NCI-H524 (cell line): Measurements from ENCODE around the gene LIM2.

Source experiments
- DNase-seq, 2 experiments: peaks; one replicate each; lab custom pipeline; 2025; lab: John Stamatoyannopoulos, UW

Gene LIM2

GRCh38 chr19:51396175-51396574, 8.4 kb upstream of the LIM2 start:
- DNase-seq = no peak

- DNase-seq = no peak
Observed at GRCh38 chr19:51394050-51394836, 6.5 kb upstream of the LIM2 start.

- no peak for DNase-seq
Observed at GRCh38 chr19:51392701-51393100, 4.9 kb upstream of the LIM2 start.

- no peak for DNase-seq
Observed at GRCh38 chr19:51391073-51391611, 3.4 kb upstream of the LIM2 start.

GRCh38 chr19:51389143-51389542, 1.4 kb upstream of the LIM2 start:
- DNase-seq = no peak

- DNase-seq = no peak
Observed at GRCh38 chr19:51386882-51387520, 773 bp downstream of the LIM2 start.

- DNase-seq = no peak
Observed at GRCh38 chr19:51382004-51382403, 5.8 kb downstream of the LIM2 start.

- no peak for DNase-seq
Observed at GRCh38 chr19:51380379-51380778, 7.4 kb downstream of the LIM2 start.

- no peak for DNase-seq
Observed at GRCh38 chr19:51377422-51377821, 10.4 kb downstream of the LIM2 start.

GRCh38 chr19:51375504-51376221, 12.1 kb downstream of the LIM2 start:
- no peak for DNase-seq

- no peak for DNase-seq
Observed at GRCh38 chr19:51372649-51373504, 14.9 kb downstream of the LIM2 start, which contains the start of gene NKG7. Gene NKG7, minus strand, starts transcription at chr19:51372654. Its CDS starts 119 bp downstream, at chr19:51372535.

- DNase-seq = no peak
Observed at GRCh38 chr19:51372021-51372648, 15.6 kb downstream of the LIM2 start.

GRCh38 chr19:51371186-51371690, 16.5 kb downstream of the LIM2 start:
- DNase-seq = no peak

GRCh38 chr19:51370230-51370629, 17.5 kb downstream of the LIM2 start:
- no peak for DNase-seq

- DNase-seq = no peak
Observed at GRCh38 chr19:51368366-51369282, 19.1 kb downstream of the LIM2 start, which contains the start of gene CLDND2. Gene CLDND2, minus strand, starts transcription at chr19:51369003. Its CDS starts 426 bp downstream, at chr19:51368577.

GRCh38 chr19:51367565-51368365, 20.0 kb downstream of the LIM2 start:
- DNase-seq = no peak

GRCh38 chr19:51367255-51367564, 20.6 kb downstream of the LIM2 start:
- DNase-seq = no peak

- DNase-seq = peak in 1 of 2 experiments; percentile 2
Observed at GRCh38 chr19:51366389-51367254, 21.2 kb downstream of the LIM2 start.
